Measurements from ENCODE around the gene GTPBP3. TPM values are rescaled to one million over a fixed set of nuclear protein-coding genes. Genes with fewer than 3 reads are reported as not detected.

GTPBP3 gene
- total RNA-seq, 1 donor from 2014 or later: 66.5 TPM

Other genes with a start within 250 kb of the GTPBP3 start
- 26.4 and 27.2 TPM in 2 replicates for gene USE1, start 122.2 kb upstream of the GTPBP3 start, total RNA-seq
- 20.7 and 22.0 TPM in 2 replicates for gene OCEL1, start 111.3 kb upstream of the GTPBP3 start, total RNA-seq
- gene NR2F6, start 91.6 kb upstream of the GTPBP3 start, total RNA-seq: 13.2 and 13.4 TPM in 2 replicates
- 0.07 TPM in 1 of 2 replicates, not detected in the other for gene USHBP1, start 72.8 kb upstream of the GTPBP3 start, total RNA-seq
- 122 and 123 TPM in 2 replicates for gene BABAM1, start 70.1 kb upstream of the GTPBP3 start, total RNA-seq
- gene ANKLE1, start 55.7 kb upstream of the GTPBP3 start, total RNA-seq: 19.8 and 20.4 TPM in 2 replicates
- gene ABHD8, start 34.1 kb upstream of the GTPBP3 start, total RNA-seq: 9.9 and 10.9 TPM in 2 replicates
- gene MRPL34, start 31.7 kb upstream of the GTPBP3 start, total RNA-seq: 92.0 and 95.7 TPM in 2 replicates
- gene DDA1, start 28.0 kb upstream of the GTPBP3 start, total RNA-seq: 37.1 and 39.2 TPM in 2 replicates
- 9.2 and 9.4 TPM in 2 replicates for gene ANO8, start 2.7 kb upstream of the GTPBP3 start, total RNA-seq
- gene PLVAP, start 39.8 kb downstream of the GTPBP3 start, total RNA-seq: not detected in 2 replicates
- gene CCDC194, start 56.6 kb downstream of the GTPBP3 start, total RNA-seq: 1.5 and 2.4 TPM in 2 replicates
- gene BST2, start 68.1 kb downstream of the GTPBP3 start, total RNA-seq: 129 and 133 TPM in 2 replicates
- gene MVB12A, start 82.5 kb downstream of the GTPBP3 start, total RNA-seq: 41.1 and 43.2 TPM in 2 replicates
- not detected in 2 replicates for gene TMEM221, start 111.1 kb downstream of the GTPBP3 start, total RNA-seq
- not detected in 2 replicates for gene NXNL1, start 123.4 kb downstream of the GTPBP3 start, total RNA-seq
- gene SLC27A1, start 133.0 kb downstream of the GTPBP3 start, total RNA-seq: 3.1 and 3.5 TPM in 2 replicates
- 81.4 and 85.7 TPM in 2 replicates for gene PGLS, start 174.1 kb downstream of the GTPBP3 start, total RNA-seq
- 77.0 and 84.3 TPM in 2 replicates for gene COLGALT1, start 218.1 kb downstream of the GTPBP3 start, total RNA-seq